HepG2 (cell line): Measurements from ENCODE around the gene POU2F1. TPM values are rescaled to one million over a fixed set of nuclear protein-coding genes. Genes with fewer than 3 reads are reported as not detected.

Experiments used
- ATAC-seq: fragments of 200-7000 bp; cut with Tn5 transposase; 3 replicates; pipeline ENCODE4 v1.9.1; 2020; ENCODE audit warnings: mild to moderate bottlenecking, moderate library complexity
- BruUV-seq: library from RNA; stranded (reverse); fragments of 400-500 nt; replicated peaks from 2 replicates; lab custom pipeline; 2021; lab: Mats Ljungman, UMichigan
- CTCF ChIA-PET: fragments of 300-600 bp; formaldehyde crosslinking; extraction: SDS; loops from one replicate; lab custom pipeline; 2021; ENCODE audit warnings: low total read pairs, inconsistent platforms, low intra/inter-chr PET ratio; lab: Yijun Ruan, JAX
- POLR2A ChIA-PET: fragments of 350-600 bp; sonication (Branson Sonifier 250); formaldehyde crosslinking; loops from one replicate; lab custom pipeline; 2020; ENCODE audit warnings: antibody characterized with exemption, inconsistent platforms; lab: Yijun Ruan, JAX
- DNase-seq: peaks from one replicate; pipeline ENCODE4 v3.0.0-alpha.2; 2015; ENCODE audit warnings: low spot score
- FAIRE-seq: peaks from 3 replicates; lab custom pipeline; 2011; peaks lifted over from hg19 to GRCh38; lab: Jason Lieb, UNC
- H2AFZ ChIP-seq: one replicate; pipeline ENCODE4 v1.6.1; 2011; ENCODE audit warnings: low read length, inconsistent platforms
- H3K27ac ChIP-seq: fragments of 300-600 bp; 3 replicates; pipeline ENCODE4 v1.8.0; 2011; ENCODE audit warnings: mixed run types, mild to moderate bottlenecking, mixed read lengths, low read length, inconsistent platforms; ENCODE audit not compliant: insufficient read depth; ENCODE audit errors: extremely low read length
- H3K27me3 ChIP-seq, 2 experiments: fragments of 200-600 bp in 1 of 2; 2 replicates in 1 of 2; 3 replicates in 1 of 2; pipeline versions ENCODE4 v1.6.0 to v1.8.0; 2011; ENCODE audit warnings: low read length in 2 of 2, mild to moderate bottlenecking in 2 of 2, moderate library complexity in 2 of 2, inconsistent platforms in 1 of 2; ENCODE audit not compliant: insufficient read depth in 2 of 2, control insufficient read depth in 1 of 2
- H3K36me3 ChIP-seq, 2 experiments: fragments of 200-600 bp in 1 of 2; replicated peaks in 1 of 2; 2 replicates in 1 of 2; 3 replicates in 1 of 2; pipeline versions ENCODE4 v1.5.1 to v1.8.0; 2011; ENCODE audit warnings: low read length in 2 of 2, inconsistent platforms in 1 of 2; ENCODE audit not compliant: insufficient read depth in 2 of 2, control insufficient read depth in 1 of 2
- H3K4me1 ChIP-seq: 2 replicates; pipeline ENCODE4 v1.5.1; 2012; ENCODE audit warnings: low read length, inconsistent platforms; ENCODE audit not compliant: insufficient read depth
- H3K4me2 ChIP-seq: 2 replicates; pipeline ENCODE4 v1.6.0; 2011; ENCODE audit warnings: low read depth, low read length, inconsistent platforms
- H3K4me3 ChIP-seq, 3 experiments: fragments of 200-600 bp in 1 of 3; sonication (generic), shearing (Covaris generic) in 1 of 3; replicated peaks in 1 of 3; 2 replicates each; pipeline ENCODE4 v1.5.1; 2011 to 2016; ENCODE audit warnings: low read length in 3 of 3, inconsistent platforms in 2 of 3, low read depth in 2 of 3, mild to moderate bottlenecking in 2 of 3, control low read depth in 1 of 3, mixed read lengths in 1 of 3; ENCODE audit not compliant: insufficient read depth in 1 of 3
- H3K79me2 ChIP-seq: one replicate; pipeline ENCODE4 v1.6.1; 2011; ENCODE audit warnings: low read length, inconsistent platforms; ENCODE audit not compliant: insufficient read depth
- H3K9ac ChIP-seq: 2 replicates; pipeline ENCODE4 v1.6.0; 2011; ENCODE audit warnings: mild to moderate bottlenecking, low read depth, low read length, inconsistent platforms; ENCODE audit not compliant: insufficient read depth
- H3K9me3 ChIP-seq: 2 replicates; pipeline ENCODE4 v1.5.1; 2012; ENCODE audit warnings: mild to moderate bottlenecking, low read length
- H4K20me1 ChIP-seq: 2 replicates; pipeline ENCODE4 v1.6.0; 2011; ENCODE audit warnings: inconsistent platforms, mild to moderate bottlenecking, low read length, moderate library complexity; ENCODE audit not compliant: insufficient read depth
- ARID5B ChIP-seq: IDR thresholded peaks from 2 replicates; pipeline ENCODE4 v1.4.0; 2020; ENCODE audit warnings: mild to moderate bottlenecking, missing genetic modification reagents
- CBX2 ChIP-seq, 2 experiments: fragments of 200-600 bp in 1 of 2; sonication (generic); formaldehyde crosslinking in 1 of 2; IDR thresholded peaks; 2 replicates each; pipeline versions ENCODE4 v1.7.0 to v1.8.1; 2018 to 2022; ENCODE audit warnings: low read depth in 2 of 2, low read length in 1 of 2, mild to moderate bottlenecking in 1 of 2, missing genetic modification reagents in 1 of 2
- SRSF1 ChIP-seq: fragments of 200-400 bp; formaldehyde crosslinking; optimal IDR thresholded peaks from 2 replicates; pipeline ENCODE3; 2017; ENCODE audit warnings: mild to moderate bottlenecking, low read depth, low read length, moderate library complexity
- ZKSCAN8 ChIP-seq: IDR thresholded peaks from 2 replicates; pipeline ENCODE4 v1.6.1; 2016; ENCODE audit warnings: borderline replicate concordance, missing genetic modification reagents, missing compliant biosample characterization
- ZNF253 ChIP-seq: sonication (generic); formaldehyde crosslinking; IDR thresholded peaks from 2 replicates; pipeline ENCODE4 v1.8.0; 2022; ENCODE audit warnings: mild to moderate bottlenecking, missing genetic modification reagents, borderline replicate concordance
- ZNF605 ChIP-seq: sonication (generic); formaldehyde crosslinking; IDR thresholded peaks from 2 replicates; pipeline ENCODE4 v1.8.0; 2022; ENCODE audit warnings: mild to moderate bottlenecking, missing genetic modification reagents
- ZNF672 ChIP-seq: sonication (generic); formaldehyde crosslinking; IDR thresholded peaks from 2 replicates; pipeline ENCODE4 v1.8.1; 2022; ENCODE audit warnings: missing genetic modification reagents
- WGBS: methylation state at CpG from one replicate; pipeline ENCODE4 v1.1.6; 2017; ENCODE audit warnings: low lambda C conversion rate; 5-methylcytosine and 5-hydroxymethylcytosine counted together
- in situ Hi-C: cut with HindIII; loops from 2 replicates; pipeline ENCODE4 v1.10.0; 2017; ENCODE audit warnings: low pct_unique_long_range_greater_than_20kb; ENCODE audit not compliant: extremely low pct_ligation_motif_present
- intact Hi-C: fragments of 100-400 bp; cut with micrococcal nuclease; formaldehyde crosslinking; loops from one replicate; pipeline ENCODE4 v1.10.0; 2022; ENCODE audit not compliant: unreplicated experiment
- polyA plus RNA-seq, 8 experiments: library from polyadenylated mRNA; depleted of rRNA in 3 of 8; stranded (reverse) in 7 of 8; unstranded in 1 of 8; fragments of >200 nt; fragmentation: Illumina TruSeq in 4 of 8; extraction: Trizol in 4 of 8; gene quantifications; 2 replicates each; pipeline versions ENCODE4 v1.2.1 to v1.2.3, GENCODE V29; 2011 to 2016; ENCODE audit warnings: low read depth in 4 of 8, missing spikeins in 1 of 8, mixed read lengths in 1 of 8; ENCODE audit not compliant: insufficient read depth in 1 of 8
- total RNA-seq, 5 experiments: library from RNA; depleted of rRNA; stranded (reverse); fragments of >200 nt; fragmentation: Illumina TruSeq; extraction: Trizol; gene quantifications; 2 replicates each; pipeline ENCODE4 v1.2.3, GENCODE V29; 2016; ENCODE audit warnings: low read depth in 1 of 5
- TF ChIP-seq, protein P1 (sequence below): IDR thresholded peaks from 2 replicates; pipeline ENCODE4 v1.6.1; 2016

POU2F1 gene
- total and polyA plus RNA-seq, 2 of the 13 experiments (the other 11 are each of a cell fraction or from before 2014, with no cell fraction given): 10.2 to 13.0 TPM

- no peak overlapping the region for H3K9ac ChIP-seq
- H2AFZ ChIP-seq: no peak overlapping the region
- H3K27ac ChIP-seq: no peak overlapping the region
- no peak for DNase-seq
- no TSS peak for BruUV-seq
- no peaks in the 10 kb centered on the region for H3K27me3 ChIP-seq
- no peaks in the 10 kb centered on the region for H4K20me1 ChIP-seq
- no peaks in the 10 kb centered on the region for H3K4me1 ChIP-seq
- H3K36me3 ChIP-seq: no peaks in the 10 kb centered on the region
- no peak for FAIRE-seq
- H3K4me2 ChIP-seq: no peak overlapping the region
- POLR2A ChIA-PET: no interaction called here
- CTCF ChIA-PET: no interaction called here
- in situ Hi-C loops (no loop called here), intact Hi-C loops (no loop called here)
- H3K4me3 ChIP-seq: no peak overlapping the region
- 98% methylated on average over 5 of the region's 5 CpGs for WGBS
- H3K9me3 ChIP-seq: no peaks in the 10 kb centered on the region
- TF ChIP-seq ZKSCAN8 (CRISPR knock-in tag) (no peak), SRSF1 (no peak), ZNF253 (CRISPR knock-in tag) (no peak), CBX2 (IDR thresholded peaks at IDR 0.05; ENCODE audit: low read depth, low read length) (no peak), CBX2 (CRISPR knock-in tag; IDR thresholded peaks at IDR 0.05; ENCODE audit: low read depth) (no peak)
- ATAC-seq: no peak
- peaks cover 46% of the 10 kb centered on the region for H3K79me2 ChIP-seq
These were observed 57.8 kb downstream of the POU2F1 start for GRCh38 chr1:167278497-167278896.

DNA sequence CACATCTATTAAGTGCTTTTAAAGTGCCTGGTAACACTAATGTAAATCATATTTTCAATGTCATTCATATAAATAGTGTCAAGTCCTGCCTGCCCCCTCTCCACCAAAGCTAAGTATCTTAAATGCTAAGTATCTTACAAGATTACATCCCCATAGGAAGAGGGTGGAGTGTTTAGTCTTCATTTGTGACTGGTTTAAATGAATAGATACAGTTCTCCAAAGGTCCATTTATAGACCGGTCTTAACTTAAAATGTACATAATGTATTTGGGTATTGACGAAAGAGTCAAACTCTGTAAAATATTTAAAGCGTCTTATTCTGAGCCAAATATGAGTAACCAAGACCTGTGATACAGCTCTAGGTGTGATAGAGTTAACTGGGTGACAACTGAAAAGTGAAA, 60.2 kb downstream of the POU2F1 start:
- Histone ChIP-seq H3K4me2 (no peak overlapping the region), H3K79me2 (peaks cover 56% of the 10 kb centered on the region), H2AFZ (no peak overlapping the region), H3K4me1 (peaks cover 4% of the 10 kb centered on the region; the same call in 1 of the 2 replicates), H3K36me3 (no peaks in the 10 kb centered on the region), H4K20me1 (no peaks in the 10 kb centered on the region), H3K9me3 (no peaks in the 10 kb centered on the region), H3K27ac (no peak overlapping the region), H3K27me3 (no peaks in the 10 kb centered on the region), H3K9ac (no peak overlapping the region), H3K4me3 (no peak overlapping the region)
- DNase-seq (no peak), ATAC-seq (no peak), FAIRE-seq (no peak)
- intact Hi-C loops (no loop called here), in situ Hi-C loops (no loop called here)
- 98% methylated on average over 3 of the region's 3 CpGs for WGBS
- POLR2A ChIA-PET: no interaction called here
- TSS peak; percentile 13 for BruUV-seq
- CTCF ChIA-PET: no interaction called here
- TF ChIP-seq, protein P1, sequence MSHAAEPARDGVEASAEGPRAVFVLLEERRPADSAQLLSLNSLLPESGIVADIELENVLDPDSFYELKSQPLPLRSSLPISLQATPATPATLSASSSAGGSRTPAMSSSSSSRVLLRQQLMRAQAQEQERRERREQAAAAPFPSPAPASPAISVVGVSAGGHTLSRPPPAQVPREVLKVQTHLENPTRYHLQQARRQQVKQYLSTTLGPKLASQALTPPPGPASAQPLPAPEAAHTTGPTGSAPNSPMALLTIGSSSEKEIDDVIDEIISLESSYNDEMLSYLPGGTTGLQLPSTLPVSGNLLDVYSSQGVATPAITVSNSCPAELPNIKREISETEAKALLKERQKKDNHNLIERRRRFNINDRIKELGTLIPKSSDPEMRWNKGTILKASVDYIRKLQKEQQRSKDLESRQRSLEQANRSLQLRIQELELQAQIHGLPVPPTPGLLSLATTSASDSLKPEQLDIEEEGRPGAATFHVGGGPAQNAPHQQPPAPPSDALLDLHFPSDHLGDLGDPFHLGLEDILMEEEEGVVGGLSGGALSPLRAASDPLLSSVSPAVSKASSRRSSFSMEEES (CRISPR knock-in tag): no peak
- TF ChIP-seq ZNF605 (CRISPR knock-in tag) (no peak), ARID5B (CRISPR knock-in tag) (no peak), ZNF672 (CRISPR knock-in tag) (no peak)
